C4-2B (cell line): ENCODE results near the gene IFNK.

Source experiments
- CTCF ChIP-seq: fragments of 450-650 bp; conservative IDR thresholded peaks from 2 replicates; pipeline ENCODE4 v1.5.1; 2017; ENCODE audit warnings: mild to moderate bottlenecking
- ZFX ChIP-seq: fragments of 450-650 bp; IDR thresholded peaks from 2 replicates; pipeline ENCODE4 v1.6.1; 2017

DNA sequence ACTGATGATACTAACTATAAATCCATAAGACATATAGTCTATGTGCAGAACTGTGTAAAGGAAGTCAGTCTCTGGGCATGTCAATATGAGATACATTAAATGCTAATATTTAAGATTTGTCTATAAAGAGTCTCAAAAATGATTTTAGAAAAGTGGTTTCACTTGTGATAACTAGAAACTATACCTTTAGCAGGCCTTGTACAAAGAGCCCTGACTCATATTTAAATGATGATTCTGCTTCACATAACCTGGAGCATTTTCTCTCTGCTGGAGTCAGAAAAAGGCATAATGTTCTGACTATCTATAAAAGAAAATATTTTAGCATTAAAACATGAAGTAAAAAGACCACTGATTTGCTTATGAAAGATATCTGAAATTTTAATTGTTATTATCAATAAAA, 34.2 kb downstream of the IFNK start:
- TF ChIP-seq CTCF (no peak), ZFX (no peak)
